GM23338 (cell line): ENCODE results near the gene TMEM39A.

Experiments
- CTCF ChIP-seq, 2 experiments: fragments of 200-600 bp in 1 of 2; sonication (generic) in 1 of 2; conservative IDR thresholded peaks; 2 replicates each; pipeline versions ENCODE4 v1.5.1 to v1.6.1; 2016 to 2017; ENCODE audit warnings: antibody characterized with exemption in 2 of 2, low read depth in 2 of 2, mild to moderate bottlenecking in 2 of 2, moderate library complexity in 1 of 2
- JUNB ChIP-seq: IDR thresholded peaks from one replicate; pipeline ENCODE4 v1.6.1; 2016; ENCODE audit warnings: antibody characterized with exemption; ENCODE audit not compliant: unreplicated experiment
- POLR2AphosphoS5 ChIP-seq: IDR thresholded peaks from 2 replicates; pipeline ENCODE4 v1.6.1; 2016; ENCODE audit warnings: antibody characterized with exemption, low read depth
- TF ChIP-seq, protein P1 (sequence below): IDR thresholded peaks from 2 replicates; pipeline ENCODE4 v1.6.1; 2016; ENCODE audit warnings: antibody characterized with exemption

- TF ChIP-seq JUNB, result no peak
- no peak for TF ChIP-seq CTCF (conservative IDR thresholded peaks at IDR 0.05; ENCODE audit: low read depth in 2 of 2)
- TF ChIP-seq POLR2AphosphoS5, result no peak
- TF ChIP-seq, protein P1, sequence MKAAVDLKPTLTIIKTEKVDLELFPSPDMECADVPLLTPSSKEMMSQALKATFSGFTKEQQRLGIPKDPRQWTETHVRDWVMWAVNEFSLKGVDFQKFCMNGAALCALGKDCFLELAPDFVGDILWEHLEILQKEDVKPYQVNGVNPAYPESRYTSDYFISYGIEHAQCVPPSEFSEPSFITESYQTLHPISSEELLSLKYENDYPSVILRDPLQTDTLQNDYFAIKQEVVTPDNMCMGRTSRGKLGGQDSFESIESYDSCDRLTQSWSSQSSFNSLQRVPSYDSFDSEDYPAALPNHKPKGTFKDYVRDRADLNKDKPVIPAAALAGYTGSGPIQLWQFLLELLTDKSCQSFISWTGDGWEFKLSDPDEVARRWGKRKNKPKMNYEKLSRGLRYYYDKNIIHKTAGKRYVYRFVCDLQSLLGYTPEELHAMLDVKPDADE, result no peak
Observed at GRCh38 chr3:119483101-119483500, 19.7 kb upstream of the TMEM39A start.
